Natural killer cell treated with Interleukin-12 subunit alpha and Interleukin-12 subunit beta and Interleukin-15 and Interleukin-18, amount 100 ng/mL, for 72 hours (primary cell): ENCODE measurements around the gene WDFY4. TPM values are rescaled to one million over a fixed set of nuclear protein-coding genes. Genes with fewer than 3 reads are reported as not detected.

Experiments
- ATAC-seq, 2 donors: fragments of 150-1000 bp; cut with Tn5 transposase in 1 of 2; sonication (Bioruptor Pico), chemical (Tn5 transposase) in 1 of 2; 2 replicates each; pipeline ENCODE4 v1.10.0; 2021
- DNase-seq: peaks from one replicate; pipeline ENCODE4 v3.0.0; 2022; ENCODE audit warnings: low spot score
- H3K27ac Mint-ChIP-seq, 2 donors: 1 replicate in 1 of 2; 2 replicates in 1 of 2; pipeline ENCODE4 v1.8.0; 2022; ENCODE audit warnings: mixed read lengths in 2 of 2, mild to moderate bottlenecking in 1 of 2, moderate library complexity in 1 of 2
- H3K27me3 Mint-ChIP-seq, 2 donors: 1 replicate in 1 of 2; 2 replicates in 1 of 2; pipeline ENCODE4 v1.8.0; 2022; ENCODE audit warnings: mixed read lengths in 2 of 2
- H3K36me3 Mint-ChIP-seq: one replicate; pipeline ENCODE4 v1.8.0; 2022; ENCODE audit warnings: mixed read lengths
- H3K4me1 Mint-ChIP-seq, 2 donors: 1 replicate in 1 of 2; 2 replicates in 1 of 2; pipeline ENCODE4 v1.8.0; 2022; ENCODE audit warnings: low read depth in 2 of 2, mixed read lengths in 2 of 2, mild to moderate bottlenecking in 1 of 2
- H3K4me3 Mint-ChIP-seq: one replicate; pipeline ENCODE4 v1.8.0; 2022; ENCODE audit warnings: mixed read lengths
- H3K9me3 Mint-ChIP-seq: 2 replicates; pipeline ENCODE4 v1.8.0; 2022; ENCODE audit warnings: mixed read lengths
- total RNA-seq, 2 donors: library from RNA; stranded (reverse); gene quantifications; one replicate each; pipeline ENCODE4 v1.2.3, GENCODE V29; 2022

The WDFY4 gene
- total RNA-seq, 2 donors from 2014 or later = 2.0 TPM; not detected in 1

- peaks cover 3 to 8% of the 10 kb centered on the region in 2 donors for H3K27me3 Mint-ChIP-seq
- H3K4me1 Mint-ChIP-seq = no peaks in the 10 kb centered on the region
- H3K27ac Mint-ChIP-seq = no peak overlapping the region
- ATAC-seq = no peak
- no peaks in the 10 kb centered on the region for H3K9me3 Mint-ChIP-seq
- DNase-seq = no peak
- H3K36me3 Mint-ChIP-seq = no peaks in the 10 kb centered on the region
- no peak overlapping the region for H3K4me3 Mint-ChIP-seq
These were observed 133.4 kb downstream of the WDFY4 start for GRCh38 chr10:48818081-48818480.

GRCh38 chr10:48818861-48819520, 134.3 kb downstream of the WDFY4 start:
- Mint-ChIP-seq H3K27ac (no peak overlapping the region), H3K27me3 (peaks cover 3 to 7% of the 10 kb centered on the region in 2 donors), H3K36me3 (no peaks in the 10 kb centered on the region), H3K4me3 (no peak overlapping the region), H3K4me1 (no peaks in the 10 kb centered on the region), H3K9me3 (no peaks in the 10 kb centered on the region)
- no peak for ATAC-seq
- no peak for DNase-seq

- Mint-ChIP-seq H3K4me3 (no peak overlapping the region), H3K4me1 (no peaks in the 10 kb centered on the region), H3K27me3 (peaks cover 3 to 7% of the 10 kb centered on the region in 2 donors), H3K27ac (no peak overlapping the region), H3K36me3 (no peaks in the 10 kb centered on the region), H3K9me3 (no peaks in the 10 kb centered on the region)
- ATAC-seq (no peak), DNase-seq (no peak)
These were observed 135.1 kb downstream of the WDFY4 start for GRCh38 chr10:48819783-48820182.

- Mint-ChIP-seq H3K4me3 (no peak overlapping the region), H3K27me3 (peaks cover 6 to 11% of the 10 kb centered on the region in 2 donors), H3K36me3 (no peaks in the 10 kb centered on the region), H3K4me1 (no peaks in the 10 kb centered on the region), H3K27ac (no peak overlapping the region), H3K9me3 (no peaks in the 10 kb centered on the region)
- DNase-seq = no peak
- ATAC-seq = peak in 1 of 2 donors; percentile 26
These were observed 135.6 kb downstream of the WDFY4 start for GRCh38 chr10:48820231-48820630.

- Mint-ChIP-seq H3K4me1 (no peaks in the 10 kb centered on the region), H3K4me3 (no peak overlapping the region), H3K27ac (no peak overlapping the region), H3K9me3 (no peaks in the 10 kb centered on the region), H3K36me3 (no peaks in the 10 kb centered on the region), H3K27me3 (peaks cover 6 to 16% of the 10 kb centered on the region in 2 donors)
- ATAC-seq (peak in 1 of 2 donors; percentile 11), DNase-seq (no peak)
These were observed 136.0 kb downstream of the WDFY4 start for GRCh38 chr10:48820699-48821098.

GRCh38 chr10:48821111-48821510, 136.4 kb downstream of the WDFY4 start:
- no peaks in the 10 kb centered on the region for H3K9me3 Mint-ChIP-seq
- H3K27me3 Mint-ChIP-seq = peaks cover 10 to 17% of the 10 kb centered on the region in 2 donors
- ATAC-seq (no peak), DNase-seq (no peak)
- no peak overlapping the region for H3K27ac Mint-ChIP-seq
- no peak overlapping the region for H3K4me3 Mint-ChIP-seq
- no peaks in the 10 kb centered on the region for H3K36me3 Mint-ChIP-seq
- H3K4me1 Mint-ChIP-seq = no peaks in the 10 kb centered on the region

- DNase-seq = no peak
- no peak overlapping the region for H3K4me3 Mint-ChIP-seq
- H3K36me3 Mint-ChIP-seq = no peaks in the 10 kb centered on the region
- H3K27me3 Mint-ChIP-seq = peaks cover 8 to 15% of the 10 kb centered on the region in 2 donors
- H3K27ac Mint-ChIP-seq = no peak overlapping the region
- H3K9me3 Mint-ChIP-seq = no peaks in the 10 kb centered on the region
- peak in 1 of 2 donors; percentile 25 for ATAC-seq
- no peaks in the 10 kb centered on the region for H3K4me1 Mint-ChIP-seq
These were observed 137.0 kb downstream of the WDFY4 start for GRCh38 chr10:48821692-48822091.

GRCh38 chr10:48833674-48834073, 149.0 kb downstream of the WDFY4 start:
- ATAC-seq = no peak
- H3K4me1 Mint-ChIP-seq = no peaks in the 10 kb centered on the region
- no peak overlapping the region for H3K4me3 Mint-ChIP-seq
- no peak overlapping the region for H3K27ac Mint-ChIP-seq
- H3K27me3 Mint-ChIP-seq = peaks cover 7 to 17% of the 10 kb centered on the region in 2 donors
- peaks cover 3% of the 10 kb centered on the region for H3K9me3 Mint-ChIP-seq
- H3K36me3 Mint-ChIP-seq = no peaks in the 10 kb centered on the region
- DNase-seq = no peak

- H3K27ac Mint-ChIP-seq = no peak overlapping the region
- peaks cover 3% of the 10 kb centered on the region for H3K9me3 Mint-ChIP-seq
- no peak overlapping the region for H3K4me3 Mint-ChIP-seq
- no peaks in the 10 kb centered on the region for H3K36me3 Mint-ChIP-seq
- H3K4me1 Mint-ChIP-seq = no peaks in the 10 kb centered on the region
- DNase-seq (no peak), ATAC-seq (no peak)
- peaks cover 7 to 17% of the 10 kb centered on the region in 2 donors for H3K27me3 Mint-ChIP-seq
These were observed 149.7 kb downstream of the WDFY4 start for GRCh38 chr10:48834189-48834965.

GRCh38 chr10:48835781-48836180, 151.1 kb downstream of the WDFY4 start:
- H3K4me3 Mint-ChIP-seq = no peak overlapping the region
- ATAC-seq = no peak

GRCh38 chr10:48836605-48837004, 151.9 kb downstream of the WDFY4 start:
- Mint-ChIP-seq H3K4me1 (no peaks in the 10 kb centered on the region), H3K4me3 (no peak overlapping the region), H3K36me3 (no peaks in the 10 kb centered on the region), H3K27me3 (peaks cover 9 to 25% of the 10 kb centered on the region in 2 donors), H3K27ac (no peak overlapping the region), H3K9me3 (peaks cover 3% of the 10 kb centered on the region)
- no peak for ATAC-seq
- no peak for DNase-seq

More at GRCh38 chr10:48835781-48836180, 151.1 kb downstream of the WDFY4 start:
- DNase-seq = no peak
- Mint-ChIP-seq H3K27me3 (peaks cover 9 to 25% of the 10 kb centered on the region in 2 donors), H3K27ac (no peak overlapping the region), H3K4me1 (no peaks in the 10 kb centered on the region), H3K9me3 (peaks cover 3% of the 10 kb centered on the region), H3K36me3 (no peaks in the 10 kb centered on the region)

GRCh38 chr10:48838834-48839233, 154.2 kb downstream of the WDFY4 start:
- Mint-ChIP-seq H3K27ac (no peak overlapping the region), H3K27me3 (peaks cover 9 to 25% of the 10 kb centered on the region in 2 donors), H3K9me3 (no peaks in the 10 kb centered on the region), H3K4me3 (no peak overlapping the region), H3K36me3 (no peaks in the 10 kb centered on the region), H3K4me1 (no peaks in the 10 kb centered on the region)
- ATAC-seq (no peak), DNase-seq (no peak)

GRCh38 chr10:48839809-48840679, 155.4 kb downstream of the WDFY4 start:
- H3K27ac Mint-ChIP-seq = no peak overlapping the region
- no peaks in the 10 kb centered on the region for H3K4me1 Mint-ChIP-seq
- peaks cover 7 to 21% of the 10 kb centered on the region in 2 donors for H3K27me3 Mint-ChIP-seq
- no peaks in the 10 kb centered on the region for H3K9me3 Mint-ChIP-seq
- H3K4me3 Mint-ChIP-seq = no peak overlapping the region
- no peaks in the 10 kb centered on the region for H3K36me3 Mint-ChIP-seq
- ATAC-seq (no peak), DNase-seq (no peak)
